H1 (cell line): ENCODE results near the gene ADCY6. TPM values are rescaled to one million over a fixed set of nuclear protein-coding genes. Genes with fewer than 3 reads are reported as not detected.

ENCODE experiments used
- SP2 ChIP-seq: IDR thresholded peaks from 2 replicates; pipeline ENCODE4 v1.6.1; 2012; ENCODE audit warnings: mild to moderate bottlenecking, low read length, inconsistent platforms
- polyA plus RNA-seq, 7 experiments: library from polyadenylated mRNA; depleted of rRNA in 3 of 7; stranded (reverse) in 5 of 7; unstranded in 2 of 7; fragments of >200 nt in 5 of 7; fragments of 200-250 nt in 2 of 7; gene quantifications; 1 replicate in 5 of 7; 2 replicates in 1 of 7; 4 replicates in 1 of 7; pipeline versions ENCODE4 v1.2.1 to v1.2.3, GENCODE V29; 2011 to 2013; ENCODE audit warnings: missing spikeins in 2 of 7, mixed read lengths in 2 of 7
- total RNA-seq: library from RNA; stranded (reverse); fragmentation: NEBNext Ultra II Directional; extraction: Animal tissue kit (Norgen Biotek cat#: 25700); gene quantifications from 2 replicates; pipeline ENCODE4 v1.2.1, GENCODE V29; 2021

The ADCY6 gene
- total and polyA plus RNA-seq, 2 of the 8 experiments (the other 6 are each of a cell fraction or from before 2014, with no cell fraction given) = 11.7 to 17.5 TPM

- no peak for TF ChIP-seq SP2
These were observed 21.8 kb downstream of the ADCY6 start (continued) for GRCh38 chr12:48767047-48767446.
